GM12801 (cell line): ENCODE data around the gene PRPF40A.

Experiments
- CTCF ChIP-seq: IDR thresholded peaks from one replicate; pipeline ENCODE4 v1.5.1; 2011; ENCODE audit warnings: control low read depth; ENCODE audit not compliant: insufficient read length; ENCODE audit errors: extremely low read depth

Gene PRPF40A

DNA sequence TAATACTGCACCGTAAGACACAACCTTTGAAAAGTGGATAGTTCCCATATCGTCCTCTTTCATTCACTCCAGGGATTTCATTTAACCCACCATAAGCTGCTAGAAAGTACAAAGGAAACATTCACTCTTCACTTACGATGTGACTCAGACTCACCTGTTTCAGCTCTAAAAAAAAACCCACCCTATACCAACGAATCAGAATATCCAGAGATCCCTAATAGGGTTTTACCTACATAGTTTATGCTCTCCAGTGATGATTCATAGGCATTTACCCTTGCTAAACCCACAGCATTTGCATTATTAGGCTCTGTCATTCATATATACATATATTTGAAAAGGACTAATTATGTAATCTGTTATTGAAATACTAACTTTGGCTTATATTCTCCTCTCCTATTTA, 60.2 kb downstream of the PRPF40A start:
- TF ChIP-seq CTCF, result no peak

GRCh38 chr2:152655880-152656279, 61.4 kb downstream of the PRPF40A start:
- no peak for TF ChIP-seq CTCF

GRCh38 chr2:152651834-152652233, 65.4 kb downstream of the PRPF40A start:
- no peak for TF ChIP-seq CTCF

DNA sequence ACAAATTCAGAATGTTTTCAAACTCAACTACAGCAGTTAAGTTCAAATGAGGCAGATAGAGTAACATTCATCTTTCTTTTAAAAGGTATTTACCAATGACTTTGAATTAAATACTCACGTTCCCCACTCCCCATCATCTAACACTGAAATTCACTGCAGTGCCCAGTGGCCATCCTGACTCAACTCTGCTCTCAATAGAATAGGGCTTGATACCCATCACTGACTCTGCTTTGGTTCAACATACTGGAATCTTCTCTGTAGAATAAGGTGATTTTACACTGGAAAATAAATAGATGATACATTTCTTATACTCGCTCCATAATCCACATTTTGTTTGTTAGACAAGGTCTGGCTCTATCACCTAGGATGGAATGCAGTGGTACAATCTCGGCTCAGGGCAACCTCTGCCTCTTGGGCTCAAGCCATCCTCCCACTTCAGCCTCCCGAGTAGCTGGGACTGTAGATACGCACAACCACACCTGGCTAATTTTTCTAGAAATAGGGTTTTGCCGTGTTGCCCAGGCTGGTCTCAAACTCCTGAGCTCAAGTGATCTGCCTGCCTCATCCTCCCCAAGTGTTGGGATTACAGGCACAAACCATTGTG, 66.4 kb downstream of the PRPF40A start:
- no peak for TF ChIP-seq CTCF

DNA sequence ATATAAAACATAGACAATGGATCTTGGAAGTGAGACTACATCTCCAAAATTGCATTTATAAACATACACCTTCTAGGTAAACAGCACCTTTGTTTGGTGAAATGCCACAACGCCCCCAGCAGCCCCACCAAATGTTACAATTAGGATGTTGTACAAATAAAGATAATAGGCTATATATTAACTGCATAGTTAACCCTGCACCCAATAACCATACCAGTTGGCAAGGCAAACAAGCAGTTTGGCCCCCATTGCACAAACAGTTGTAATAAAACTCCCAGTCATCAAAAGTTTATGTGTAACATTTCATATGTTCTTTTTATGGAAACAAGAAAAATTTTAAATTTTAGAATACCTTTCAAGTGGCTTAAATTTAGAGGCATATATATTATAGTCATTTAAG, 67.3 kb downstream of the PRPF40A start:
- no peak for TF ChIP-seq CTCF

- no peak for TF ChIP-seq CTCF
These were observed 68.9 kb downstream of the PRPF40A start for GRCh38 chr2:152648336-152648735.

GRCh38 chr2:152647552-152647951, 69.7 kb downstream of the PRPF40A start:
- TF ChIP-seq CTCF, result no peak
